Right lobe of liver (tissue), 6 donors: ENCODE results near the gene DSCAML1. TPM values are rescaled to one million over a fixed set of nuclear protein-coding genes. Genes with fewer than 3 reads are reported as not detected.

Experiments
- ATAC-seq, 4 donors: fragments of 200-7000 bp; cut with Tn5 transposase; one replicate each; pipeline ENCODE4 v1.9.1; 2020; ENCODE audit warnings: mild to moderate bottlenecking in 4 of 4, moderate library complexity in 4 of 4
- DNase-seq, 3 donors: peaks; one replicate each; pipeline ENCODE4 v3.0.0-alpha.2; 2020
- H3K27ac ChIP-seq, 3 donors: fragments of 200-600 bp; one replicate each; pipeline ENCODE4 v1.8.0; 2022
- H3K27me3 ChIP-seq, 2 donors: fragments of 200-600 bp; one replicate each; pipeline ENCODE4 v1.8.0; 2022
- H3K36me3 ChIP-seq, 4 donors: fragments of 200-600 bp; sonication (generic) in 1 of 4; one replicate each; pipeline versions ENCODE4 v1.5.1 to v1.8.0; 2017 to 2022; ENCODE audit warnings: control low read depth in 1 of 4
- H3K4me1 ChIP-seq, 4 donors: fragments of 200-600 bp; sonication (generic) in 1 of 4; one replicate each; pipeline versions ENCODE4 v1.5.1 to v1.8.0; 2017 to 2022; ENCODE audit warnings: control low read depth in 1 of 4
- H3K4me3 ChIP-seq, 3 donors: fragments of 200-600 bp; one replicate each; pipeline ENCODE4 v1.8.0; 2022
- H3K9me3 ChIP-seq, 4 donors: fragments of 200-600 bp; sonication (generic) in 1 of 4; one replicate each; pipeline versions ENCODE4 v1.5.1 to v1.8.0; 2017 to 2022; ENCODE audit warnings: control low read depth in 1 of 4
- POLR2A ChIP-seq: fragments of 450-650 bp; IDR thresholded peaks from one replicate; pipeline ENCODE4 v1.6.1; 2017; ENCODE audit warnings: antibody characterized with exemption, mild to moderate bottlenecking
- WGBS: methylation state at CpG from one replicate; pipeline ENCODE4 v1.1.6; 2018; ENCODE audit warnings: low coverage, low lambda C conversion rate; ENCODE audit not compliant: insufficient coverage; ENCODE audit errors: missing lambda C conversion rate; 5-methylcytosine and 5-hydroxymethylcytosine counted together
- intact Hi-C, 2 donors: fragments of 100-400 bp; cut with DNase I; formaldehyde crosslinking; loops; one replicate each; pipeline versions ENCODE4 v1.11.2 to v1.14.1; 2022
- total RNA-seq, 6 experiments: library from RNA; depleted of rRNA in 2 of 6; stranded (reverse); fragments of >200 nt in 2 of 6; fragmentation: NEBNext Ultra II Directional in 3 of 6; extraction: Animal tissue kit (Norgen Biotek cat#: 25700) in 3 of 6; gene quantifications; one replicate each; pipeline versions ENCODE4 v1.1.0 to v1.2.4, GENCODE V29; 2016 to 2023
- TF ChIP-seq, protein P1 (sequence below), 4 donors: fragments of 200-600 bp in 3 of 4; fragments of 450-650 bp in 1 of 4; IDR thresholded peaks; one replicate each; pipeline versions ENCODE4 v1.5.1 to v1.8.0; 2016 to 2022; ENCODE audit warnings: antibody characterized with exemption in 4 of 4, mild to moderate bottlenecking in 2 of 4
- donor health status: DM: no; HTN: yes; CAD: no.
- donor health status: DM: no; HTN: no; CAD: no.
- donor health status: DM: no; HTN: no; CAD: no.
- donor health status: DM: no; HTN: yes; CAD: no.
- donor health status: DM: no; HTN: yes; CAD: no.

The DSCAML1 gene
- total RNA-seq, 6 experiments from 2014 or later, result 0.06 to 0.92 (median 0.22) TPM; not detected in 1

- no peak overlapping the region for H3K27ac ChIP-seq
These were observed 377.4 kb downstream of the DSCAML1 start for GRCh38 chr11:117419482-117420142.

DNA sequence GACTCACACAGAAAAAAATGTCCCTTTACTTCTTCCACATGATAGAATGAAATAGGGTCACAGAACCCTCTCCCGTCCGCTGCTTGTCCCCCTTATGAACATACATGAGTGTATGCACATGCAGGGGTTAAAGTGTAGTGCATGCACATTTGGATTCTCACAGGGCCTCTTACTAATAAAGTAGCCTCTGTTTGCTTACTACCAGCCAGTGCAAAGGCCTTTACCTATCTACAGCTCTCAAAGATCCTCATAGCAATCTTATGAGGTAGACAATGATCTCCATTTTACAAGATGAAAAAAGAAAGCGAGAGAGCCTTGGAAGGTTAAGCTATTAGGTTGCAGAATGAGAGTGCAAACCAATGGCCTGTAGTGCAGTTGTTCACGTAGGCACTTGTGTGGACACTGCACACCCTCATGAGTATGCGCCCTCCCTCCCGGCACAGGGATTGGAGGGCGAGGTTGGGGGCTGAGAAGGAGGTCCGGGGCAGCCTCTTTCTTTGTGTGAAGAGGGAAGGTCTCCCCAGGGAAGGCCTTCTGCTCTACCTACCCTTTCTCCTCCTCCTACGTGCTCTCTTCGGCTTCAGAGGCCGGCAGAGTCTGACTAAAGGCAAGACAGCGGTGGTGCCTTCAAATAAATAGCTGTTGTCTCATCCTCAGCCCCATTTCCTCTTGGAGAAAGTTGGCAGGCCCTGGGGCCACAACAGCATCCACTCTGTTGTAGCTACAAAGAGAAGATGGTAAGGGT is 378.1 kb downstream of the DSCAML1 start:
- TF ChIP-seq POLR2A, result no peak
- TF ChIP-seq, protein P1, sequence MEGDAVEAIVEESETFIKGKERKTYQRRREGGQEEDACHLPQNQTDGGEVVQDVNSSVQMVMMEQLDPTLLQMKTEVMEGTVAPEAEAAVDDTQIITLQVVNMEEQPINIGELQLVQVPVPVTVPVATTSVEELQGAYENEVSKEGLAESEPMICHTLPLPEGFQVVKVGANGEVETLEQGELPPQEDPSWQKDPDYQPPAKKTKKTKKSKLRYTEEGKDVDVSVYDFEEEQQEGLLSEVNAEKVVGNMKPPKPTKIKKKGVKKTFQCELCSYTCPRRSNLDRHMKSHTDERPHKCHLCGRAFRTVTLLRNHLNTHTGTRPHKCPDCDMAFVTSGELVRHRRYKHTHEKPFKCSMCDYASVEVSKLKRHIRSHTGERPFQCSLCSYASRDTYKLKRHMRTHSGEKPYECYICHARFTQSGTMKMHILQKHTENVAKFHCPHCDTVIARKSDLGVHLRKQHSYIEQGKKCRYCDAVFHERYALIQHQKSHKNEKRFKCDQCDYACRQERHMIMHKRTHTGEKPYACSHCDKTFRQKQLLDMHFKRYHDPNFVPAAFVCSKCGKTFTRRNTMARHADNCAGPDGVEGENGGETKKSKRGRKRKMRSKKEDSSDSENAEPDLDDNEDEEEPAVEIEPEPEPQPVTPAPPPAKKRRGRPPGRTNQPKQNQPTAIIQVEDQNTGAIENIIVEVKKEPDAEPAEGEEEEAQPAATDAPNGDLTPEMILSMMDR (IDR thresholded peaks at IDR 0.05), result no peak
- intact Hi-C loops, result no loop called here
- DNase-seq (peak in 1 of 3 donors; percentile 29), ATAC-seq (no peak)
- Histone ChIP-seq H3K4me3 (no peak overlapping the region), H3K4me1 (no peaks in the 10 kb centered on the region), H3K36me3 (no peaks in the 10 kb centered on the region), H3K27ac (no peak overlapping the region), H3K9me3 (no peaks in the 10 kb centered on the region), H3K27me3 (no peaks in the 10 kb centered on the region)
- WGBS, result 83% methylated on average over 3 of the region's 12 CpGs

More at GRCh38 chr11:117419482-117420142, 377.4 kb downstream of the DSCAML1 start:
- no peaks in the 10 kb centered on the region for H3K9me3 ChIP-seq
- 40% methylated on average over 2 of the region's 12 CpGs for WGBS
- peak in 1 of 3 donors; percentile 36 for DNase-seq
- no peaks in the 10 kb centered on the region for H3K27me3 ChIP-seq
- ATAC-seq, result no peak
- H3K4me1 ChIP-seq, result no peaks in the 10 kb centered on the region
- intact Hi-C loops, result loop anchor here in 1 of 2 donors (10.0 kb wide), 1 partner anchor 375 kb away; the partner anchor contains the start of gene DSCAML1
- H3K4me3 ChIP-seq, result no peak overlapping the region
- no peaks in the 10 kb centered on the region for H3K36me3 ChIP-seq
- TF ChIP-seq, protein P1 (IDR thresholded peaks at IDR 0.05), result no peak
- no peak for TF ChIP-seq POLR2A

DNA sequence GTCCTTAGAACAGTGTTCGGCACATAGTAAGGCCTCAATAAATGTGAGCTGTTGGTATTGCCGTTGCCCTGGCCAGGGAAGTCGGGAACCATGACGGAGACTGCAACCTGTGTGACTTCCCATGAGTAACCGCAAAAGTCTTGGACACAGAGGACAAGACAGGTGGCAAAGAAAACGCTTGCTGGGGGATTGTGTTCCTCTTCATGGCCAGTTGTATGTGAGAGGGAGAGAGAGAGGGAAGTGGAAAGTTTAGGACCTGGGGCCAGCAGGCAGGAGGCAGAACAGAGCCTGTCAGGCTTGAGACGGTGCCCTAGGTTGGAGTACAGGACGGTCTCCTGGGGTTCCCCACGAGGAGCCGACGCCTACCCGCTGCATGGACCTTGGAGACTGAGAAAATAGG is 379.2 kb downstream of the DSCAML1 start:
- 87% methylated on average over 7 of the region's 12 CpGs for WGBS
- DNase-seq, result no peak

DNA sequence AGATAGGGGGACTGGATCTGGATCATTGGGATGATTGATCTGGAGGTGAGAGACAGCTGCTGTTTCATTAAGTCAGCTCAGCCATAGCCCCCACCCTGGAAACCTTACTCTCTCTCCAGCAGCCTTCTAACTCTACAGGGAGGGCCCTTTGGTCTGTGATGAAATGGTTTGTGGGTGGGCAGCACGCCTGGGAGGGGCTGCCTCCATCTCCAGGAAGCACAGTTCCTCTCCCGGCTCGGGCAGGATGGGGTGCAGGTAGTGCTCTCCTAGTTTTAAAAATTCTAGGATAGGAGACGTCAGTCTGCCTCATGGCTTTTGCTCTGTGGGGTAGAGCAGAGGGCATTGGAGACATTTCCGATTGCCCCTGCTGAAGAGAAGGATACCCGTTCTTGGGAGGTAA is 379.7 kb downstream of the DSCAML1 start:
- intact Hi-C loops, result no loop called here
- H3K4me1 ChIP-seq, result no peaks in the 10 kb centered on the region
- no peaks in the 10 kb centered on the region for H3K36me3 ChIP-seq
- TF ChIP-seq, protein P1 (IDR thresholded peaks at IDR 0.05), result no peak
- no peak for TF ChIP-seq POLR2A
- H3K27me3 ChIP-seq, result no peaks in the 10 kb centered on the region
- WGBS, result 41% methylated on average over 5 of the region's 6 CpGs
- H3K27ac ChIP-seq, result no peak overlapping the region
- peak in 1 of 3 donors; percentile 22 for DNase-seq
- ATAC-seq, result no peak
- H3K4me3 ChIP-seq, result no peak overlapping the region
- H3K9me3 ChIP-seq, result no peaks in the 10 kb centered on the region

More for the DNA sequence above, 379.2 kb downstream of the DSCAML1 start:
- no peaks in the 10 kb centered on the region for H3K27me3 ChIP-seq
- intact Hi-C loops, result no loop called here
- no peaks in the 10 kb centered on the region for H3K9me3 ChIP-seq
- no peaks in the 10 kb centered on the region for H3K4me1 ChIP-seq
- no peak for ATAC-seq
- no peak overlapping the region for H3K4me3 ChIP-seq
- TF ChIP-seq POLR2A, result no peak
- TF ChIP-seq, protein P1 (IDR thresholded peaks at IDR 0.05), result no peak
- no peak overlapping the region for H3K27ac ChIP-seq
- H3K36me3 ChIP-seq, result no peaks in the 10 kb centered on the region
